Stimulated activated naive CD8-positive, alpha-beta T cell treated with anti-CD3 and anti-CD28 coated beads, Interleukin-15, Interleukin-2, amounts not matched to agents 100 U/mL and 50 U/mL, for 24 hours (primary cell): ENCODE data around the gene SF3B5.
"Not testable (repeated sequence)": the region's sequence is repeated elsewhere in the genome, so short reads cannot be mapped to it uniquely, and the experiment has no call there.

Source experiments
- ATAC-seq: fragments of 150-1000 bp; cut with Tn5 transposase; one replicate; pipeline ENCODE4 v1.10.0; 2021
- DNase-seq: peaks from one replicate; pipeline ENCODE4 v3.0.0; 2021

SF3B5 gene

GRCh38 chr6:144063744-144064401 lies 31.5 kb downstream of the SF3B5 start:
- DNase-seq (peak; percentile 92), ATAC-seq (peak; percentile 92)

GRCh38 chr6:144063246-144063743 lies 32.1 kb downstream of the SF3B5 start:
- ATAC-seq = peak; percentile 1
- DNase-seq = peak; percentile 21

- no peak for ATAC-seq
- DNase-seq = no peak
Measured at GRCh38 chr6:144062786-144063185, 32.6 kb downstream of the SF3B5 start.

- DNase-seq (no peak), ATAC-seq (no peak)
Measured at GRCh38 chr6:144059139-144059538, 36.2 kb downstream of the SF3B5 start.

- DNase-seq (peak; percentile 41), ATAC-seq (peak; percentile 90)
Measured at GRCh38 chr6:144055121-144055931, 40.0 kb downstream of the SF3B5 start.

- ATAC-seq (no peak), DNase-seq (no peak)
Measured at GRCh38 chr6:144053601-144054000, 41.8 kb downstream of the SF3B5 start.

GRCh38 chr6:144052488-144052887 lies 42.9 kb downstream of the SF3B5 start:
- ATAC-seq = no peak
- DNase-seq = no peak

GRCh38 chr6:144049386-144049785 lies 46.0 kb downstream of the SF3B5 start:
- DNase-seq (no peak), ATAC-seq (no peak)

- DNase-seq = no peak
- ATAC-seq = no peak
Measured at GRCh38 chr6:144047688-144048087, 47.7 kb downstream of the SF3B5 start.

GRCh38 chr6:144046672-144047071 lies 48.7 kb downstream of the SF3B5 start:
- DNase-seq = not testable (repeated sequence)

GRCh38 chr6:144044989-144045388 lies 50.4 kb downstream of the SF3B5 start:
- not testable (repeated sequence) for ATAC-seq, DNase-seq

More at GRCh38 chr6:144046672-144047071, 48.7 kb downstream of the SF3B5 start:
- not testable (repeated sequence) for ATAC-seq
